HG03139 (cell line): ENCODE measurements around the gene KCNMA1.
"Not testable (repeated sequence)": the region's sequence is repeated elsewhere in the genome, so short reads cannot be mapped to it uniquely, and the experiment has no call there.

Source experiments
- ATAC-seq: cut with Tn5 transposase; IDR thresholded peaks from one replicate; pipeline ENCODE4 v1.9.1; 2021; ENCODE audit not compliant: unreplicated experiment

Gene KCNMA1

DNA sequence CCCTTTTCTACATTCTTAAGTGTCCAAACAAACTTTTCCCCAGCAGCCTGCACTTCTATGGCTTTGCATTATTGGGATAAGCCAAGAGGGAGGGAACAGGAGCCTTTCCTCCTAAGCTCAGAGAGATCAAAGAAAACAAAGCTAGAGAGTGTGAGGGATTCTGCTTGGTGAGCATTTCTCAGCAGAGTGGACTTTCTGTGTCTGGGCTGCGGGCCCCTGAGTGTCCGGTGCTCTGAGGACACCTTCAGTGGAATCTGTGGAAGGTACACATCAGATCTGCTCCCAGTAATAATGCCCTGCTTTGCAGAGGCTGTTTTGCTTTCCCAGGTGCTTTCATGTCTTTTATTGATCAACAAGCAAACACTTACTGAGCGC, 50.2 kb downstream of the KCNMA1 start:
- ATAC-seq, result no peak

DNA sequence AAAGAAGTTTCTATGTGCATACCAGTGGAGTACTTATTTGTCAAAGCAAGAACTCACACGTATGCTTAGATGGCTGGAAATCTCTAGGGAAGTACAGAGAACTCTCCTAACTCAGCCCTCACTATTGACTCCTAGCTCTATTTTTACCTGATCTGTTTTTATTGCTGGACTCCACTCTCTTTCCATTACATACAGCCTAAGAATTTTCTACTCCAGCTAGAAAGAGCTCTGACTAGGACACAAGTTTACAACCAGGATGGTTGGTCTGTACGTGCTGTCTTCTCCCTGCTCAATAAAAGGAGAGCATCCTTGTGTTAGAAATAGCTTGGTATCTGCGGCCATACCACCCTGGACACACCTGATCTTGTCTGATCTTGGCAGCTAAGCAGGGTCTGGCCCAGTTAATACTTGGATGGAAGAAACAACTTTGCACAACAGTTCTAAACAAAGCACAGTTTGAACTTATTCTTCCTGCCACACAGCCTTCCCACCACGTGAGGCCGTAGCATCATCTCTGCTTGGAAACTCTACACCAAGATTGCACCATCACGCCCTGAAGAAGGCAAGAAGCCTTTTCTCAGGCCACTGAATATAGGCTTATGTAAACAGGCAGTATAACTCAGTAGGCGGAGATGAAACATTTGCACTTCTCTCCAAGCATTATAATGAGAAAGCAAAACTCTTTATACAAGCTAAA, 50.7 kb downstream of the KCNMA1 start:
- ATAC-seq, result no peak

DNA sequence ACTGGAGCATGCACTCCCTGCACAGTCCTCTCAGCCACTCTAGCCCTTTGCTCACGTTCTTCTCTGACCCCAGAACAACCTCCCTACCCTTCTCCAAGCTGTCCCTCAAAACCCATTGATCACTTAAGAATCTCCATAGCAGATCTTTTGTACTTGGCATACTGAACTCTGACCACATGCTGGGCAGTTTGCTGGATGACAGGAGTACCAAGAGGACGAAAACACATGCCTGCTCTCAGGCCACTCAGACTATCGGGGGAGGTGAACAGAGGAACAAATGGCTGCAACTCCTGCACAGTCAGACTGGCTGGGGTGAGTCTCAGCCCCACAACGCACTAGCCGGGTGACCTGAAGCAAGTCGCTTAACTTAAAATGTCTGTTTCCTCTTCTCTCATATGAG, 52.7 kb downstream of the KCNMA1 start:
- no peak for ATAC-seq

DNA sequence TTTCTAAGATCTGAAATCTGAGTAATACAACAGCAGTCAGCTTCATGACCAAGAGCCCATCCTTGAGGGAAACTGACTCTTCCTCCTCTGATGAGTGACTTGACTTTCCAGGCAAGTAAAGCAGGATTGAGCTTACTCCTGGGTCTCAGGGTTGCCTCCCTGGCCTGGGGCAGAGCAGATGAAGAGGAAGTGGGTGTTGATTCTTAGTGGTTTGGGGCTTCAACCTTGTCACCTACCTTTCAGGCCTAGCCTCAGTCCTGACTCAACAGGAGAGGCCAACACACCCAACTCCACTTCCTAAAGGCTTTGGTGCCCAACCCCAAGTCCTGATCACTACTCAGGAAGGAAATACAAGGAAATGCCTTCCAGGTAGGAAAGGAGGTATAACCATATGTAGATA, 54.1 kb downstream of the KCNMA1 start:
- no peak for ATAC-seq

DNA sequence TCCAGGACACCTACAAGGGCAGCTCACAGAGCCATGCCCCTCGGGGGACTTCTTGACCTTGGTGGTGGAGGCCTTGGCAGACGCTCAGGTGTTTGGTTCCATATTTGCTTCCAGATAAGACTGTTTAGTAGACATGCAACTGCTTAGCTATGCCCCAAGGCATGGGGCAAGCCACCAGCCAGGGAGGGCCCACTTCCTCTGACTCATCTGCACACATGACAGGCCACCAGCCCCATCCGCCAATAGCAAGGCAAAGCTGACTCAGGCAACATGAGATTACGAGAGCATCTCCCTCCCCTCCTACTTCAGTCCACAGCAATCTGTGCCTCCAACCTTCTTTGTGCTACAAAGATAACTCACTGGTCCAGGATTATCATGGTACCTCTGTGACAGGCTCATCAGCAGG, 54.9 kb downstream of the KCNMA1 start:
- no peak for ATAC-seq

DNA sequence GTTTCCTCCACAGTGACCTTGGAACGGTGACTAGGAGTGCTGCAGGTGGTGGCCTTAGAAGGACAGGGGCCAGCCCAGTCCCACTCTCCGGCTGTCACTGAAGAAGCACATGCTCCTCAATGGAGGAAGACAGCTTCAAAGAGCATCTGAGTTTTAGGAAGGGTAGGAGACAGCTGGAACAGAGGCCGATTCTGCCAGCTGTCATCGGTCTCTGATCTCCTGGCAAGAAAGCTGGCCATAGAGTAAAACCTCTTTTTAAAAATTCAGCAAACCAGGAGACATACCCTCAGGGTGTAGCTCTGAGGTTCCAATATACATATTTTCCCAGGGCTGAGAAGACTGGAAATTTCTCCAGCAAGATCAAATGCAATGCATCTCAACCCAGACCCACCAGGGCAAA, 55.9 kb downstream of the KCNMA1 start:
- ATAC-seq, result no peak

DNA sequence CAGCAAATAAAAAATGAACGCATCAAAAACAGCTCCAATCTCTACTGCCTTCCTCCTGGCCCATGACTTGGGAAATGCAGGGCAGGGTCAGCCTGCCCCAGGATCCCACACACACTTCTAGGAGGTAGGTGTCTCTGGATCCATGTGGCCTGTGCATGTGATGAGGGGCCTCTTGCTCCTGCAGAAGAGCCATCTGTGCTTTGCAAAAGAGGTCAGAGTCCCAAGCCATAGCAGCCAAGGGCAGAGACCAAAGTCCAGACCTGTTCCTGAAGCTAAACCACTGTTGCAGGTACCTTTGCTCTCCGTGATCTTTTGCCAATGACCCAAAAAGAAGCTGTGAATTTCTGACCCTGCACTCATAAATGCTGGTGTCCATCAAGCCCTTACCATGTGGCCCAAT, 57.1 kb downstream of the KCNMA1 start:
- ATAC-seq, result no peak

DNA sequence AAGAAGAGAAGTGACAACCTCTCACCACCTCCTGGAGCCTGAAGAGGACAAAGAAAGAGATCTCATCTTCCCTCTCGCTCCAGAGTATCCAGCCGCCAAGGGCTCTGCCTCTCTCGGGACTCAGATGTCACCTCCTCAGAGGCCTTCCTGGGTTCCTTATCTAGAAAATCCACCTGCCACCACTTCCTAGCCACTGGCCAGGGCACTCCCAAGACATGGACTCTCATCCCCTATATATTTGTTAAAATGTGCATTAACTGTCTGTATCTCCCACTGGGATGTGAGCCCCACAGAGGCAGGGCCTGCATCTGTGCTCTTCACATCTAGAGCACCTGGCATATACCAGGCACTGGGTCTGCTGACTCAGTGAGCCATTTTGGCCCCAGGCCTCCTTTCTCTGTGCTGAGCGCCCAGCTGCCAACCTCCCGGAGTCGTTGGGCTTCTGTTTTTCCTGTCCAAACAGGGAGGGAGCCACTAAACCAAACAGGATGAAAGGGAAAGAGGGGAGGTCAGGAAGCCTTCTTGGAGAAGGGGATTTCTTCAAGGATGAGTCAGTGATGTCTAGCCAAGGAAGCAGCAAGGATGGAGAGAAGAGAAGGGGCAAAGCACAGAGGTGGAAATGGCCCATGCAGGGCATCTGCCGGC, 58.9 kb downstream of the KCNMA1 start:
- no peak for ATAC-seq

DNA sequence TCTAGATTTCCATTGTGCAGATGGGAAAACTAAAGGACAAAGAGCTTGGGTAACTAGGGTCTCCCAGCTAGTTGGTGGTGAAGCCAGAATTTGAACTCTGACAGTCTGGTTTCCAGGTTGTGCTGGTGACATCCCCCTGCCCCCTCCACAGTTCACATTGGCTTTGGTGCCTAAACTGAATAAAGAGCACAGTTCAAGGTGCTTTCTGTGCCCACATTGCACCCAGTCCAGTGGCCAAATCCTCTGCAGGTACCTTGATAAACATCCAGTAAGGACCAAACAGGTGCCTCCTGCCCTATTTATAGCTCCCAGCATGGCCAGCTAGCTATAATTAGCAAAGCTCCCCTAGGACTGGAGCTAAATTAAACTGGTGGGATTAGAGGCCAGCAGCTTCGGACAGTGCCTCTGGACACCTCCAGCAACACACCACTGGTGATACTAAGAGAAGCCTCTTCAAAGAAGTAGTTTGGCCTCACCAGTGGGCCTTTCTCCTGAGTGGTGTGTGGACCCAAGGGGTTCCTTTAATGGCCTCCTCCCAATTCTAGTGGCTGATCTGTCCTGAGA, 59.9 kb downstream of the KCNMA1 start:
- ATAC-seq, result no peak

DNA sequence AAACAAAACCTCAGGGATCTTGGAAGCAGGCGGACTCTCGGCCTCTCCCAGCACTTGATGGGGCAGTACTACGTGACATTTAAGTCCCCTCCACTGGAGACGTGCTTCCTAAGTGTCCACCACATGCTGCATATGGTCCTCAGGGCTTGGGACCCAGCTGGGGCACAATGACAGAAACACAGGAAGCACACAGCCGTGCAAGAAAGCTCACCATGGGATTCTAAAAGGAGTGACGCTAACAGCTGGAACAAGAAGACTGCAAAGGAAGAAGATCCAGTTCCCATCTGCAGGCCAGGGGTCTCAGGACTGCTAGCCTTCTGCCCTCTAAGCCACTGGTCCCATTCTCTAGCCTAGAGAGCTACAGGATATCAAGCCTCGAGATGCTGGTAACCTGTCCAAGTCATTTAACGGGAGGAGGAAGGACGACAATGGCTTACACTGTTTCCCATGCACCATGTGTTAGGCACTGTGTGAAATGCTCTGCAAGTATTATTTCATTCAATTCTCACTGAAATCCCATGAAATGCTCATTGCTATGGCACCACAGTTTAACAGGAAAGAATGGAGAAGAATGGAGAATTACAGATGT, 61.1 kb downstream of the KCNMA1 start:
- no peak for ATAC-seq

DNA sequence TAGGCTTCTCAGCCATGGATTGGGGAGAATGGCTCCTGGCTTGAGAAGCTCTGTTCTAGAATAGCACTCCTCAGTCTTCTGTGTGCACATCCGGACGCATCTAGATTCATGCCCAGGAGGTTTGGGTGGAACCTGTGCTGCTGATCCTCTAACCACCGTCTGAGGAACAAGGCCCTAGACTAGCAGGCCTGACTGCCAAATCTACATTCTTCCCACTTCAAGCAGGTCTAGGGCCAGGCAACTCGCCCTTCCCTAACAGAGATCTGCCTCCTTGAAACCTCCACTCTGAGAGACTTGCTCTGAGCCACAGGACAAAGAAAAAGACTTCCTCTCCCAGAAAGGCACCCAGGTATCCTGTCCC, 61.6 kb downstream of the KCNMA1 start:
- no peak for ATAC-seq

DNA sequence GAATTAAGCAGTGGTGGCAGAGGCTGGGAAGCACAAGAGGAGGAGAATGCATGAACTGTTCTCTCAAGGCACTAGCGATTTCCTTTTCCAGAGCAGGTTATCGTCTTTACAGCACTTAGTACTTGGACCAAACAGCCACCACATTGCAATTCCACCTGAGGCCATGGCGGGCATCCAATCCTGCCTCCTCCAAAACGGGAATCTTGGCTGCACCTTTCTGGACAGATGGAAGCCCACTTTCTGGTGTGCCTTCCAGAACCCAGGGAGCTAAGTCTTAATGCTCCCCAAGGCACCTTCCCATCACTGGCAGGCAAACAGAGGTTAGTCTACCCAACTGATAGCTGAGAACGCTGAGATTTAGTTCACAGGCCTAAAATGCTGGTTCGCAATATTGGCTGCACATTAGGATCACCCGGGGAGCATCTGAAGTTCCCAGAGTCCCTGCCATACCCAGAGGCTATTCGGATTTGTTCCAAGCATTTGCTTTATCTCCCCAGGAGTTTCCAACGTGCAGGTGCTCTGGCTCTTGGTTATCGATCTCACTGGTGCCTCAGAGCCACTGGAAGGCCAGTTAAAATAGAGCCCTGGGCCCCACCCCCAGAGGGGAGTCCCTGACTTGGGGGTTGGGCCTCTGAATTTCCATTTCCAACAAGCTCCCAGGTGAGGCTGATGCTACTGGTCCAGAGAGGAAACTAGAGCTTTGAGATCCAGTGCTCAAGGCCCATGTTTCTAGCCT, 62.2 kb downstream of the KCNMA1 start:
- no peak for ATAC-seq

DNA sequence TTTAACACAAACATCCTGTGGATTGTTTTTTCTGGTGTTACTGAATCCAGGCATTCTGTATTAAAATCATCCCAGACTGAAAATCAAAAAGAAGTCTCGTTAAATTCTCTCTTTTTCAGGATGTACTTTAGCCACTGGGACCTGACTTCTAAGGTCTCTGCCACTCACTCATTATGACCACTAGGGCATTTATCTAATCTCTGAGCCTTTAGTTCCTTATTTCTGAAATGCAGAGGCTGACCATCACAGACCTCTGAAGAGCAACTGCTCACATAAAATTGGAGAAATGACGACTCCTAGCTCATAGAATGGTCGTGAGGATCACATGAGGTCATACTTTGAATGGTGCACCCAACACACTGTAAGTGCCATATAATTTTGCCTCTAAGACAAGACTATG, 63.2 kb downstream of the KCNMA1 start:
- no peak for ATAC-seq

DNA sequence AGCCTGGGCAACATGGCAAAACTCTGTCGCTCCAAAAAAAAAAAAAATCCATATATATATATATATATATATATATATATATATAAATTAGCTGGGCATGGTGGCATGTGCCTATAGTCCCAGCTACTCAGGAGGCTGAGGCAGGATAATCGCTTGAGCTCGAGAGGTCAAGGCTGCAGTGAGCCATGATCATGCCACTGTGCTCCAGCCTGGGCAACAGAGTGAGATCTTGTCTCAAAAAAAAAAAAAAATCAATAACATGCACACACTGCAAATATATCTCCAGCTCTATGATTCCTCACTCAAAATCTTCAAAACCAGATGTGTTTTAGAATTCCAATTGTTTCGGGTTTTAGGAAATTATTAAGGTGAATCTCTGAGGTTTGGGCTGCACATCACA, 65.1 kb downstream of the KCNMA1 start:
- not testable (repeated sequence) for ATAC-seq

DNA sequence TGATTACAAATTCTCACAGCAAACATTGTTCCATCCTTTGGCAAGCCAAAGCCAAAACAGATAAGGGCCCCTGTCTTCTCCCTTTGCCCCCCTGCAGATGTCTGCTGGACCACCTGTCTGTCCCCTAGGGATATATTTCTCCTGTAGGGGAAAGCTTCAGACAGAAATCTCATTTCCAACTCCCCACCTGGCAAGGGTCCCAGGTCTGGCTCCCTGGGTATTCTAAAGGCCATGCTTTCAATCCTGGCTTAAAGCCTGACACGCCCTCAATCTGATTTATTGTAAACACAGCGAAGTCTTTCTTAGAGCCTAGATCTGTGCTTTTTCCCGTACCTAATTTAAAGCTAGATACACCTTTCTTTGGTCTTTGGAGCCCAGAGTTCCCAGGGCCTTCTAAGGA, 66.1 kb downstream of the KCNMA1 start:
- no peak for ATAC-seq

DNA sequence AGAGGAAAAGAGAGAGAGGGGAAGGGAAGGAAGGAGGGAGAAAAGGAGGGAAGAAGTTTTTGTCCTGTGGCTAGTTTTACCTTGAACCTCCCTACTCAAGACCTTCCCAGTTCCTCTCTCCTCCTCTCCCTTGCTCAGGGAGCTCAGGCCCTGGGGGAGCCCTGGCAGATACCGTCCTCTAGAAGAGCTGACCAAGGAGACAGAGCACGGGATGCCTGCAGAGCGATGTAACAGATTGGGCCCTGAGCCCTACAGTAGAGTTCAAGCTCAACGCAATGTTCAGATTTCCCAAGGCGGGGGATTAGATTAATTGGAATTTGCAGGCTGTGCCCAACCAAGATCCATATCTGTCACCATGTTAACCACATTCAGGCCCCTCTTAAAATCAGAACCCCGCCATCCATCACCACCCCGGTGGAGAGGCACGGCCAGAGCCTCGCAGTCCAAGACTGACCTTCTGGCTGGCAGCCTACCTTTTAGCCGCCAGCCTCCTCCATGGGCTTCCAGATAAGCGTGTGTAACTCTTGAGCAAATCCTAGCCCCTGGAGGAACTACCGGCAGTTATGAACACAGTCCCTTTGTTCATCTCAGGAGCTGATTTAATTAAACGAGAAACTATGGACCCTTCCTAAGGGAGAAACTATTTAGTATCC, 70.6 kb downstream of the KCNMA1 start:
- ATAC-seq, result no peak

DNA sequence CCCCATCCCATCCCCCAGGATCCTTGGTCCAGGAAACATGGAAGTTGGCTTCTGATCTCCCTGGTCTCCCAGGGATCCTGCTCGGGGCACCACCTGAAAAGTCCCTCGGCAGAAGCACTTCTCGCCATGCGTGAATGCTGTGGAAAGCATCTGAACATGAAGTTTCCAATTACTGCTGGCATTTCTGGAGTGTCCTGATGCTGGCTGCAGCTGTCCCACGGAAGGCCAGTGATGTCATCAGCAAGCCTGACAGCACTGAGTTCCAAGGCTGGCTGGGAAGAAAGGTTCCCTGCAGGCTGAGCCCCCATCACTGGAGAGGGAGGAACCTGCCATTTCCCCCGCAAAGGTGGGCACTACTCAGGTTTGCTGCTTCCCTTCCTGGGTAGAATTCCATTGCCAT, 71.4 kb downstream of the KCNMA1 start:
- no peak for ATAC-seq

DNA sequence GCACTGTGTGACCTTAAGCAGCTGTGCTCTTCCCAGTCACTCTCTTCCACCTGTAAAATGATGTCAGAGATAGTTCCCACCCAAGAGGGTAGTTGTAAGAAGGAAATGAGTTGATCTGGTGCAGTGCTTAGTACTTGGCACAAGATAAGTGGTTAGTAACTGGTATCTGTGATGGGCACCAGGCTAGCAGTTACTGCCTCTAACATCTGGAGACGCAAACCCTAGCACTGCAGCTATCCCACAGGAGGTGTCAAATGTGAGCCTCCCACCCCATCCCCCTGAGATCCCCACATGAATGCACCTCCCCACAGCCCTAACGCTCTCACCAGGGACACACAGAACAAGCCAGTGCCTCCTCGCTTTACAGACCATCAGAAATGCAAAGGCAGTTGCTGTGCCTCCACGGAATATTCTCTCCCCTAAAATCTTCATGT, 72.0 kb downstream of the KCNMA1 start:
- no peak for ATAC-seq

DNA sequence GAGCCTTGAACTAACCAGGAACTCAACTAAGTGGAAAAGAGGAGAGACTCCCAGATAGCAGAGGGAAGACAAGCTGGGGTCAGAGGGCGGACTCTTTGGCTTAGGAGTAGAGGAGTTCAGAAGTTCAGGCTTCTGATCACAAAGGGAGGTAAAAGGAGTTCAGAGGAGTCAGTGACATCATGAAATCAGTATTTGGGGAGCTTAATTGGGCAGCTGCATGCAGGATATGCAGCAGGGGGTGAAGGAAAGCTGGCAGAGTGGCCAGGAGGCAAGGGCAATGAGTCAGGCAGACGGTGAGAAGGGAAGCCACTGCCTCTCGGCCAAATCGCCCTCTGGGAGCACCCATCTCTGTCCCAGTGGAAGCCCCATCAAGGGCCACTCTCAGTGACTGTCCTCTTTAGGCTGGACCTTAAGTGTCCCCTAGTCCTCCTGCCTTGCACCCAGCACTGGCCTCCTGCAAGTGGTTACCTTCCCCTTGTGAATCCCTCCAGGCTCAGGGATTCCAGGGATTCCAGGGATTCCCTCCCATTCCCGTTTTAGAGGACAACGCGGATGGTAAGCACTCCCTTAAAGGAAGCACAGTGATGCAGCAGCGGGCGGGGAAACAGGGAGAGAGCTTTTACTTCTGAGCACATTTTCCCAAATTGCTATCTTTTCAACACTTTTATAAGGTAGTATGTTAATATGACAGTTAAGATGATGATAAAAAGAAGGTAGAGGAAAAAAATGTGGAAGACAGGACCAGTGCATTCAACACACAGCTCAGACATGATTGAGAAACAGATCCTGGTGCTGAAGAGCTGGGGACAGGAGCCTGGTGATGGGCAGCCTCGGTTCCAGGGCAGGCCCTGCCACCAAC, 72.6 kb downstream of the KCNMA1 start:
- no peak for ATAC-seq

DNA sequence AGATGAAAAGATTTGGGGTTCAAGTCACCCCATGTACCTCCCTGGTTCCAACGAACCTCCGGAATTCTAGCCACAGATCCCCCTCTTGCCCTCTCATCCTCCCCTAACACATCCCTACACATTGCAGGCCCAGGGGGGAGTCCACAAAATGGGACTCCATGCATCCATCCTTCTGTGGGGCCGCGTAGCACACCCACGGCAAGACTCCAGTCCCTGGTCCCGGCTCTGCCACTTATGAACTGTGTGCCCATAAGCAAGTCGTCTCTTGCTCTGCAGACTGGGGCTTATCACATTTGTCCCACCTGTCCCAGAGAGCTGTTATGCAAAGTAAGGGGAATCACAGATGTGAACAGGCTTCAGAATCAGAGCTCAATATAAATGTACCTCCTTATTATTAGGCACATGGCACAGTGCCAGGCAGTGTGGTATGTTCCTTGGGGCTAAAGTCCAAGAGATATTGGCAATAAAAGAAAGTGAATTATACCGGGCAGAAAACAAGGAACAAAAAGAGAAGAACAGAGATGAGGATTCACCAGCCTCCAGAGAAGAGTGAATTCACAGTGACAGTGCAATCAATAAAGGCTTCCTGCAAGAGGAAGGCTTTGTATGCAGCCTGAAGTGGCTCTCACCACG, 73.9 kb downstream of the KCNMA1 start:
- ATAC-seq, result no peak
